ENCODE measurements around the gene KIF3A. TPM values are rescaled to one million over a fixed set of nuclear protein-coding genes. Genes with fewer than 3 reads are reported as not detected.

The KIF3A gene
- total and polyA plus RNA-seq, 11 donors, result 5.8 to 19.3 (median 10.1) TPM

GRCh38 chr5:132668706-132669454 lies 68.5 kb downstream of the KIF3A start:
- ATAC-seq (no peak), DNase-seq (no peak)
- no peaks in the 10 kb centered on the region for H3K9me3 ChIP-seq
- H3K4me1 ChIP-seq, result peaks cover 0 to 1% (median 0%) of the 10 kb centered on the region in 12 donors
- TF ChIP-seq POLR2A (IDR thresholded peaks at IDR 0.05) (no peak), CTCF (IDR thresholded peaks at IDR 0.05) (no peak)
- 84 to 91% (median 90%) methylated on average over 14 of the region's 14 CpGs for WGBS, 4 donors
- no peak overlapping the region for H3K27ac ChIP-seq
- no peak overlapping the region for H3K4me3 ChIP-seq
- H3K27me3 ChIP-seq, result peaks cover 0 to 4% (median 0%) of the 10 kb centered on the region in 9 donors
- intact Hi-C loops (cut with DNase I), result no loop called here
- no peaks in the 10 kb centered on the region for H3K36me3 ChIP-seq

GRCh38 chr5:132667761-132668705 lies 69.3 kb downstream of the KIF3A start:
- intact Hi-C loops (cut with DNase I), result no loop called here
- no peaks in the 10 kb centered on the region for H3K36me3 ChIP-seq
- ATAC-seq (no peak), DNase-seq (no peak)
- H3K4me3 ChIP-seq, result no peak overlapping the region
- 76 to 80% (median 78%) methylated on average over 21 to 22 of the region's 22 CpGs for WGBS, 4 donors
- peaks cover 0 to 4% (median 0%) of the 10 kb centered on the region in 9 donors for H3K27me3 ChIP-seq
- no peak overlapping the region for H3K27ac ChIP-seq
- TF ChIP-seq POLR2A (IDR thresholded peaks at IDR 0.05) (no peak), CTCF (IDR thresholded peaks at IDR 0.05) (no peak)
- H3K9me3 ChIP-seq, result no peaks in the 10 kb centered on the region
- no peaks in the 10 kb centered on the region for H3K4me1 ChIP-seq

GRCh38 chr5:132667309-132667708 lies 70.0 kb downstream of the KIF3A start:
- DNase-seq, result no peak
- WGBS, 4 donors, result 86 to 92% (median 88%) methylated on average over 10 of the region's 10 CpGs

More at GRCh38 chr5:132667309-132667708, 70.0 kb downstream of the KIF3A start:
- ATAC-seq, result no peak
- no peaks in the 10 kb centered on the region for H3K36me3 ChIP-seq
- H3K27ac ChIP-seq, result no peak overlapping the region
- H3K4me3 ChIP-seq, result no peak overlapping the region
- H3K4me1 ChIP-seq, result no peaks in the 10 kb centered on the region
- H3K27me3 ChIP-seq, result peaks cover 0 to 4% (median 0%) of the 10 kb centered on the region in 9 donors
- TF ChIP-seq CTCF (IDR thresholded peaks at IDR 0.05), result no peak
- TF ChIP-seq POLR2A (IDR thresholded peaks at IDR 0.05), result no peak
- intact Hi-C loops (cut with DNase I), result no loop called here
- H3K9me3 ChIP-seq, result no peaks in the 10 kb centered on the region

Measured in heart left ventricle (tissue), 16 donors.